GM21717 (cell line): Measurements from ENCODE around the gene NAMPT.
"Not testable (repeated sequence)": the region's sequence is repeated elsewhere in the genome, so short reads cannot be mapped to it uniquely, and the experiment has no call there.

Experiments
- ATAC-seq: cut with Tn5 transposase; IDR thresholded peaks from one replicate; pipeline ENCODE4 v1.9.1; 2021; ENCODE audit warnings: mild to moderate bottlenecking, moderate library complexity; ENCODE audit not compliant: unreplicated experiment

The NAMPT gene

DNA sequence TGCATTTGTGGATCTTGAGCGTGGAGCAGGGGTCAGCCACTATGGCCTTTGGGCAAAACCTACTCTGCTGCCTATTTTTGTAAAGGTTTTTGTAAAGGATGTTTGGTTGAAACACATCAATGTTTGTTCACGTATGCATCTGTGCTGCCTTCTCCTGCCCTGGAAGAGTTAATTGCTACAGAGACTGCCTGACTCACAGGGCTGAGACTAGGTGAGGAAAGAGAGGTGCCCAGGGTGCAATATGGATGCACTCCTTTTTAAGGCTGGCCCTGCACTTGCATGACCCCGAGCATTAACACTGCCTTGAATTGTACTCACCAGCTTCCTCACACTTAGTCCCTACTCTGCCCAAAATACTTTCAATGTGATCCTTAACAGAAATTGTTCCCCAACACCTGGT lies 20.9 kb upstream of the NAMPT start:
- no peak for ATAC-seq

DNA sequence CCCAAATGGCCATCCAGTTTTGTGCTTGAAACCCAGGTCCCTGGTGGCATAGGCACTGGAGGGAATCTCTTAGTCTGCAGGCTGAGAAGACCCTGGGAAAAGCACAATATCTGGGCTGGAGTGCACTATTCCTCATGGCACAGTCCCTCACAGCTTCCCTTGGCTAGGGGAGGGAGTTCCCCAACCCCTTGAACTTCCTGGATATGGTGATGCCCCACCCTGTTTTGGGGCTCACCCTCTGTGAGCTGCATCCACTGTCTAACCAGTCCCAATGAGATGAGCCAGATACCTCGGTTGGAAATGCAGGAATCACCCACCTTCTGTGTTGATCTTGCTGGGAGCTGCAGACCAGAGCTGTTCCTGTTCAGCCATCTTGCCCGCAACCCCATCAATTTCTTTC lies 19.8 kb upstream of the NAMPT start:
- no peak for ATAC-seq

DNA sequence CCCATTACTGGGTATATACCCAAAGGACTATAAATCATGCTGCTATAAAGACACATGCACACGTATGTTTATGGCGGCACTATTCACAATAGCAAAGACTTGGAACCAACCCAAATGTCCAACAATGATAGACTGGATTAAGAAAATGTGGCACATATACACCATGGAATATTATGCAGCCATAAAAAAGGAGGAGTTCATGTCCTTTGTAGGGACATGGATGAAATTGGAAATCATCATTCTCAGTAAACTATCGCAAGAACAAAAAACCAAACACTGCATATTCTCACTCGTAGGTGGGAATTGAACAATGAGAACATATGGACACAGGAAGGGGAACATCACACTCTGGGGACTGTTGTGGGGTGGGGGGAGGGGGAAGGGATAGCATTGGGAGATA lies 13.8 kb upstream of the NAMPT start:
- ATAC-seq = not testable (repeated sequence)

DNA sequence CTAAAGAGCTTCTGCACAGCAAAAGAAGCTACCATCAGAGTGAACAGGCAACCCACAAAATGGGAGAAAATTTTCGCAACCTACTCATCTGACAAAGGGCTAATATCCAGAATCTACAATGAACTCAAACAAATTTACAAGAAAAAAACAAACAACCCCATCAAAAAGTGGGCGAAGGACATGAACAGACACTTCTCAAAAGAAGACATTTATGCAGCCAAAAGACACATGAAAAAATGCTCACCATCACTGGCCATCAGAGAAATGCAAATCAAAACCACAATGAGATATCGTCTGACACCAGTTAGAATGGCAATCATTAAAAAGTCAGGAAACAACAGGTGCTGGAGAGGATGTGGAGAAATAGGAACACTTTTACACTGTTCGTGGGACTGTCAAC lies 13.4 kb upstream of the NAMPT start:
- not testable (repeated sequence) for ATAC-seq

DNA sequence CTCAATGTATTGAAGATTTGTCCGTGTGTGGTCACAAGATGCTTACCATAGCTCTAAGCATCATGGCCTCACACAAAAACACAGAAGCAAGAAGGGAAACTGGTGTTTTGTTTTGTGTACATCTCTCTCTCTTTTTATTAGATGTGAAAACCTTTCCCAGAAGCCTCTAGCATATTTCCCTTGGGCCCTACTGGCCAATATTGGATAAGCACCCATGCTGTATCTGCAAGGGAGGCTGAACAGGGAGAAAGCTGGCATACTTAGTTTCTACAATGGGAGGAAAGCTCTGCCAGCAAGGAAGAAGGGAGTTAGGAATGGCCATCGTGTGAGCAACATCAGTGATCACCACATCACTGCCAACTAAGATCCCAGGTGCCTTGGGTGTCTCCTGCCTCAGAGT lies 9.6 kb upstream of the NAMPT start:
- ATAC-seq = no peak

DNA sequence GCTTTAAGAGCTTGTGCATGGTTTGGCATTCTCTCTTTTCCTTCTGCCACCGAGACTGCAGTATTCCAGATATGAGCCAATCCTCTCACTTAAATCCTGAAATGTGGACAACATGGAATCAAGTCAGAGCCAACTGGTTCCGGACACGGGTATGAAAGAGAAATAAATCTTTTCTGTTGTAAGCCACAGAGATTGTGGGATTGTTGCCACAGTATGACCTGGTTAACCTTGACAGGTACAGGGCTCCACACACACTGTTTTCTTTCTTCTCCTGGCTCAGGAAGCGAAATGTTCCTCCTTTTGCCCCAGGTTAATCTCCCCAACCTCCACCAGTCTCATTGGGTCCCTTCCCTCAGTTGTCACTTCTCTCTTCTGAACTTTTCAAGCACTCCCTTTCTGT lies 6.5 kb upstream of the NAMPT start:
- no peak for ATAC-seq

DNA sequence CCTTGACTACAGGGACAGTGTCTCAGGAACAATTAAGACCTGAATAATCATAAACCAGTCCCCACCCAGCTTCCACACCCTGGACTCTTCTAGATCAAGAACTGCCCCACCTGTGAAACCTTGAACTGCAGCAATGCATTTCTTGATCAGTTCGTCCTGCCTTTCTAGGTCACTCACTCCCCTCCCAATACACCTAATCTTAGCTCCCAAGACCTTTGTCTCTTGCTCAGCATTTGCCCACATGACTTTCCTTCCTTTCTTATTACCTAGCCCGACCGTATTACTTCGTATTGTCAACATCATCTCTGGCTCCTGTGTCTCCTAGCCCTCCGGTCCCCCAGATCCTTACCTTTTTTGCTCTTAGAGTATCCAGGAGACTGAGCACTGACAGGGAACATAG lies 5.5 kb upstream of the NAMPT start:
- no peak for ATAC-seq

DNA sequence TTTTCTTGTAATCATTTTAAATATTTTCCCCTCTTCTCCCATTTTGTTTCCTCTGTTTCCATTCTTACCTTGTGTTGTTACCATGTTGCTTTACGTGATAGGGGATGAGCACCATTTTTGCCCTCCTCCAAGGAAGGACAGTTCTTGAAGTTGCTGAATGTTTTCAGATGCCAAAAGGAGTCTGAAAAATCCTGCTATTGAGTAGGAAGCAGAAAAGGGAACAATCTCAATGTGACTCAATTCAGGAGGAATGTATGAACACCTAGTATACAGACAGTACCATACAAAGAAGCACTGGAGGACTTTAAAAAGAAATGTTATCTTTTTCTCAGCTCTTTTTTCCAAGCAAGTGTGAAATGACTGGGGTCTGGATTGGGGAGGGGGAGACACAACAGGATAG lies 5.1 kb upstream of the NAMPT start:
- no peak for ATAC-seq

DNA sequence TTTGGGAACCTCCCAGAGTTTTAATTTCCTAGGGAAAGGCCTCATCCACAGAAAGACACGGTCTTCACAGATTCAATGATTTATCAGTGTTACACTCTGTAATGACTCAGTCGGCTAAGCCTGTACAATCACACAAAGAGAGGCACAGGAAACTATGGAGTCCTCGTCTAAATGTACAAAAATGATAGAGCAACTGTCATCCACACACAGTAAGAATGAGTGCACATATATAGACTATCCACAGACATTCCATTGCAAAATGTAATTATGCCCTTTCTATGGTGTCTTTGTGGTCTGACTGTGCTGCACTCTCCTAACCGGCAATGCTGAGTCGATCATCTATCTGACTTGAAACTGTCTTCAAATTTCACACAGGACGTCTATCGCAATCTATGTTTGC lies 3.5 kb upstream of the NAMPT start:
- no peak for ATAC-seq

DNA sequence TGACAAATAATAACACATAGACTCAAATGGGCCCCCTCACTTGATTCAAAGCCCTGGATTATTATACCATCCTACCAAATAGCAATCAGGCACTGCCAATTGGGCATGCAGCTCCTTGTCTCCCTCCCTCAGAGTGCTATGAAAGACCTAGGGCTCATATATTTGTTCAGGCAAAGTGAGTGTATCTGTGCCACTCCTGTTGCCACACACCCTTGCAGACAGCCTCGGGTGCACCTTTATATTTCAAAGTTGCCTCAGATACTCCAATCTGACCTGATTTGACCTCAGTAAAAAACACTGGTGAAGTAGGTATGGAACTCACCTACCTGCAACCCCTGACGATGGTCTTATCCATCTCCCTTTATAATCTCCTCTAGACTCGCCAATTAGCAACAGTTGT lies 3.0 kb upstream of the NAMPT start:
- no peak for ATAC-seq

DNA sequence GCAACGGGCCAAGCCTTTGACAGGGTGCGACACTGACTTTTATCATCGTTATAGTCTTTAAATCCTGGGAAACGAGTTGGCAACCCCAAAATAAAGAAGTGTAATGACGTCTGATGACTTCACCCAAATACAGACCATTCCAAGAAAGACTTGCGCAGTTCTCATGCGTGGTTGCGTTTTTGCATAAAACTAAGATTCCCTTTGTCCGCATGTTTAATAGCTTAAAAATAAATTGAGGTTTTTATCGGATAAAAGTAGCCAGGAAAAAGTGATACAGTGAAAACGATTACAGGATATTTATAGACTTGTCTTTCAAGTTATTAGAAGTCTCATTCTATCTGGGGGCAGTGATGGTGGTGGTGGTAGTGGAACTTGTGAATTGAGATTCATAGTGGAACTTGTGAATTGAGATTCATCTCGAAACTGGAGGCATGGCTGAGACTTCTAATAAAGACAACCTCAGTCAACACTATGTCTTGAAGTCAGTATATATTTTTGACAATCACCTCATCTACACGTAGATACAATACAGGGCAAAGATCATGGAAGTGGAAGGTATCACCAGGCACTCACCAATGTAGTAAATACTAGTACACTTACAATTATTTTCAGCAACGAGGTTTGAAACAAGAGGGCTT lies 1.2 kb upstream of the NAMPT start:
- peak; percentile 41 for ATAC-seq

DNA sequence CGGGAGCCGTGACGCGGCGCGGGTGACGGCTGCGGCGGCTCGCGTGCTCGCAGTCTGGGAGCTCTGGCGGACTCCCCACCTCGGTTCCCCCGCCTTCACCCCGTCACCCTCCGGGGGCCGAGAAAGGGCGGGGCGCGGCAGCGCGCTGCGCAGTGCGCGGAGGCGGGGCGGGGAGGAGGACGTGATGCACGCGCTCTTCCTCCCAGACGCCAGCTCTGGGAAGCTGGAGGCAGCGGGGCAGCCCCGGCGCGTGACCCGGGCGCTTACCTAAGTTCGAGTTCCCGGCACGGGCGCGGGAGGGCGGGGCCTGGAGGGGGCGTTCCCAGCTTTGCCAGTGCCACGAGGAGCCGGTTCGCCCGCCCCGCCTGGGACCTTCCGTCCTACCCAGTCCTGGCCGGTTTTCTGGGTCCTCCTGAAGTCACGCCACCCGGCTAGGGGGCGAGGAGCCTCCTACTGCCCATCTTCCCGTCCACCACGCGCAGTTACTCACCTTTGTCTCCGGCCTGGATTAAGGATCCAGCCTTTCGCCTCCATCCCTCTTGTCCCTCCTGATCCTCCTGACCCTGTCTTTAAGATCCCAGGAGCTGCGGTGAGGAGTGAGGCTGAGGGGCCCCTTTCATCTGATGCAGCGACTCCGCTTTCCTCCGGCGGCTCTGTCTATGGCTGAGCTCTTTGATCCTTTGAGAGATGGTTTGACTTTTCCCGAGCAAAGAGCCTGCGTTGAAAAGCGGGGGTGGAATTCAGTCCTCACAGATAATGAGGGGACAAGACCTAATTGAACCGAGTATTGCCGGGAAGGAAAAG lies 470 bp upstream of the NAMPT start:
- peak; percentile 76 for ATAC-seq

DNA sequence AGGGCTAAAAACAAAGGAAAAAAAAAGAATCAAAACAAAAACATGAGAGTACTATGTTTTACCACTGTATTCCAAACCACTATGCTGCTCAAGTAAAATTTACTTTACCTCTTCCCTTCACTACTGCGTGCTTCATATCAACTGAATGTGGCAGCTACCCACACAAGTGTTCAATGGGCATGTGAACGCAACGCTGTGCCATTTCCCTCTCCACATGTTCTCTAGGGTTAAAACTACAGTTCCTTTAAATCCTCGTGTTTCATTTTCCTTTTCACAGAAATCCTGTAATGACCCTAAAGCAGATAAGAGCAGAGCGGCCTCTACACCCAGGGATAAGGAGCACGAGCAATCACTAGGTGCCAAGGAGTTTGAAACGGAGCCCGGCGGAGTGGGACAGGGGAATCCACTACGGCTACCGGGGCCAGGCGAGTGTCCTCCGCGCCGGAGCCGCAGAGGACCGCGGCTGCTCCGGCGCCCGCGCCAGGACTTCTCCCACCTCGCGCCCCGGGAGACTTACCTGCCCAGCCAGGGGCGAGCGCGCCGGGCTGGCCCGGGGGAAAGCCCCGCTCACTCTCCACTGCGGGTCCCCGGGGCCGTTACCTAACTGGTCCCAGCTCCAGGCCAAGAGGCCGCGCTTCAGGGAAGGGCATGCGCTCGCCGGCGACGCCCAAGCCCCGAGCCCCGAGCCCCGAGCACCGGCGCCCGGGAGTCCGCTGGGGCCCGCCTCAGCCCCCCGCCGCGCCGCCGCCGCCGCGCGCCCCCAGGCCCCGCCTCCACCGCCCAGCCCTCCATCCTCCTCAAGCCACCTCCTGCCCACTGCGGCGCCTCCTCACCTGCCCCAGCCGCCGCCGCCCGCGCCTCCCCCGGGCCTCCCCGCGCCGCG lies 711 bp downstream of the NAMPT start:
- ATAC-seq = peak; percentile 26

DNA sequence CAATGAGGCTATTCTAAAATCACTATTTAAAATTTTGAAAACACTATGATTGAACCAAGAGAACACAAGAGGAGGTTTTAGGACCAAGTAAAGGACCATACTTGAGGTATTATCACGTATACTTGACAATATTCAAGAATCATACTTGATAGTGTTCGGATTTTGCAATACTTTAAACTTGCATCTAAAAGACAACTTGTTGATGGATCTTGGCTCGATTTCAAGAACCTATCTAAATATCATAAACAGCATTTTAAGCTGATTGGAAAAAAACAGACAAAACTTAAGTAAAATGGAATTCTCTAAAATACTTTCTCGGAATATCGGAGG lies 1.3 kb downstream of the NAMPT start:
- ATAC-seq = no peak

DNA sequence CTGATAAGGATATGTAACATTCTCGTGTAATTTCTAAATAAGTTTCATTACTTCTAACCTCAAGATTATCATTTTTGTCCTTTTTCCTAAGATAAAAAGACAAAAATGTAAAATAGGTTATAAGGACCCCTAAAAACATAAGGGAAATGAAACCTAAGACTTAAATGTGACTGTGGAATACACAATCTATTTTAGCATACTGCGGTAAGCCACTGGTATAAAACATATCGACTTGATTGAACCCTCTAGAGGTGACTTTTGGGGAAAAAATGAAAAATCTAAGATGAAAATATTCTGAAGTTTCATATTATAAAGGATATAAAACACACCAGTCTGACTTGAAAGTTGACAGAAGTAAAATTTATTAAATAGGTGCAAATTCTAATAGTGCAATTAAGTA lies 1.9 kb downstream of the NAMPT start:
- ATAC-seq = no peak

DNA sequence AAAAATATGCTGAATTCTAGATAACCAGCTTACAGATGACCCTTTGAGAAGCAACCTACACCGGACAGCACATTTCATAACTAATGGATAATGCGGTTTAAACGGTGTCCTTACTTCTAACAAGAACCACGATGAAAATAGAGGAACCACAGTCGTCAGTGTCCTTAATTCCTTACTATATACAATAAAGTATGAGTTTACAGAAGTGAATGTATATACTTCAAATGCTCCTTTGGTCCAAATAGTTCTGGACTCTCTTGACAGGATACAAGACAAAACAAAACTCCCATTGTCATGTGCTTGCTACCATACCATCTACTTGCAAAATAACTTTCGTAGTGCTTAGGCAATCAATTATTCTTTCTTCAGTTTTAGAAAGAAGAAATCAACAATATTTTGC lies 2.4 kb downstream of the NAMPT start:
- no peak for ATAC-seq

DNA sequence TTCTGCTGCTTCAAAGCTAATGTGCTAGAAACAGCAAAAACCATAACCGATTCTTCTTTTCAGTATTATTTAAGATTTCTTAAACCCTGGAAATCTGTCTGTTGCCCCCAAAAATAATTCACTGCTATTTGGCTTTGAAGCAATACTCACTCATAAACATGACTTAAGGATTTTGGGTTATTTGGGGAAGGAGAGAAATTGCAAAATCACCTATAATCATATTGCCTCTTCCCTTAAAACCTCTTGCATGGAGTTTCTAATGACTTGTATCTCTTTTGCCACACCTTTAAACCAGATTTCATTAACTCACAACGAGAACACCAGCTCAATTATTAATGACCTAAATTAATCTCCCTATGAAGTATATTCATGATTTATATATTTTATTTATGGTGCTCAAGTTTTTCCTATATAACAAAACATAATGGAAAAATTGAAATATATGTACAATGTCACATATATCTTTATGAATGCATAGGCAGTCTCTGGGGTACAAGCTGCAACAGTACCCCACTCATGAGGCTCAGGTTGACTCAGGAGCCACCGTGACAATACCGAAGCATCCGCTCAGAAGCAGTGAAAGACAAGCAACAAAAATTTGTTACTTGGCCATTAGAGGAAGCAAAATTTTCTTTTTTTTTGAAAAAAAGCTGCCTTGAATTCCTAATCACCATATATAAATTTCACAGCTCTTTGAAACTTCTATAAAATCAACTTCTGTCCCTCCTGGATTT lies 3.0 kb downstream of the NAMPT start:
- ATAC-seq = no peak

DNA sequence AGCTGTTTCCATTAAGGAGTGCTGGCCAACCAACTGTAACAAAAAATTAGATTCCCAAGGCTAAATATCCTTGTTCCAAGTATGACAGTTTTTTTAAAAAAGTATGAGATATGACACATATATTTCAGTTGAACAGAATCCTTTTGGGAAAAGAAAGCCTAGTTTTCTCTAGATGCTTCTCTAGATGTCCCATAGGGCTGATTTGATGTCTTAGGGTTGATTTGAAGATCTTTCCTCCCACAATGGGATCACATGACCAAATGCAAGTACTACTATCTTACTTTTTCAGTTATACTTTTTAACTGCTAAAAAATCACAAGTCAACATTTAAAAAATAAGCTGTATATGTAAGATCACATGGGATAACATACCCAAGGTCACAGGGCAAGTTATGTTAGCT lies 3.7 kb downstream of the NAMPT start:
- no peak for ATAC-seq

DNA sequence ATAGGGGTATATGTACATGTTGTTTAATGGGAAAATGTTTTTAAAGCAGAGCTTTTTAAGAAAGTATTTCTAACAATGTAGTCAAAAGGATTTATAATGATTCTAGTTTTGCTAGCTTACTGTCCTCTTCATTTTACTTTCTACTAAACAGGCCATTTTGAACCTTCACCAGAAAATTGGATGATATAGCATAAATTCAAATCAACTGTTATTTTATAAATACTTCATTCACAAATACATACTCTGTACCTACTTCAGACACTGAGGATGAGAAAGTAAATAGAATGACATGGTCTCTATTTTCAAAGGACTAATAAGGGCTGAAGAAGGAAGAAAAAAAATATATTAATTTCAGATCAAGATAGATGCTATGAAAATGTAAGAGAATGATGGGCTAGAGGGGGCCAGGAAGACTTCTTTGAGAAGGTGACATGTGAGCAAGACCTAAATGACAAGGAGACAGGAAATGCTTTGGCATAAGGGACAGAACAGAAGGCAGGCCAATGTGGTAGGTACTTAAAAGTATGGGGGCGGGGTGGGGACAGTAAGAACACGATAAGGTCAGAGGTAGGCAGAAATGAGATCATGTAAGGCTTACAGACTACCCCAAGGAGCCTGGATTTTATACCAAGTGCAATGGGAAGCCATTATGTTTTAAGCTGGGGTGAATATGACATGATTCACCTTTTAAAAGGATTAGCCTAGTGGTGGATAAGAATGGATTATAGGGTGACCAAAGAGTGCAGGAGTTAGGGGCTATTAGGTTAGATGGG lies 5.2 kb downstream of the NAMPT start:
- ATAC-seq = no peak

DNA sequence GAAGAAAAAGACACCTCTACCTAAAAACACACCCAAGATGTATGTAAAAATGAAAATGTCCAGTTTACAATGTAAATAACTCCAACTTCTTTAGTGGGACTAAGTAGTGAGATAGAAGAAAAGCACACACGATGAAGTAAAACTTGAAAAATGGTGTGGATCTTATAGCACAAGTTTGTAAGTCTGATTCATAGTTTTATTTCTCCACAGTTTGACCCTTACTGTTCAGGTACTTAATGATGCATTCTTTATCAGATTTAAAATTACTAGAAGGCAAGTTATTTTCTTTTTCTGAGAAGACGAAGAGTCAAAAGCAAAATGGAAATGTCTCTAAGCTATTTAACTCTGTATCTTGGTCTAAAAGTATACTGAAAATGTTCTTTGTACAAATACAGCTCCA lies 6.1 kb downstream of the NAMPT start:
- no peak for ATAC-seq

DNA sequence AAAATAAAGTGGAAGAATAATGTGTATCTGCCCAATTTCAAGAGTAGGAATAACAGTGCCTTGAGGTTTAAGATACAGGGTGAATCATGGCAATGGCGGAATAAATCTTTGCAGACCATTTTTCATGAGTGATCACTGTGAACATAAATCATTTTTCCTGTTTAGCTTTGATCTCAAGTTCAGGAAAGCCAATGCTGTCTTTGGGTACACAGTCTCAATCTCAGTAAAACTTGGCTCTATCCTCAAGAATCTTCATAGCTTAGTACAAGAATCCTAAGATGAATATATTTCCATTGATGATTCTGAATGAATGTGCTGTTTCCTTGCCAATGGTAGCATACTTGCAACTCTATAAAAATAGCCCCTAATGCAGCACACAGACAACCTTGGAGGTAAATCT lies 6.8 kb downstream of the NAMPT start:
- ATAC-seq = no peak
